Measurements from ENCODE around the gene TCP11.

The TCP11 gene

GRCh38 chr6:35084511-35085203, 56.5 kb downstream of the TCP11 start:
- in situ Hi-C loops (cut with MboI; ENCODE audit: low pct_unique_long_range_greater_than_20kb, low sequenced_read_pairs, unreplicated experiment), result no loop called here
- no peak for TF ChIP-seq CTCF (IDR thresholded peaks at IDR 0.05; ENCODE audit: extremely low read depth, insufficient read depth, missing control alignments)
- peak; percentile 15 for DNase-seq (ENCODE audit: low spot score)

DNA sequence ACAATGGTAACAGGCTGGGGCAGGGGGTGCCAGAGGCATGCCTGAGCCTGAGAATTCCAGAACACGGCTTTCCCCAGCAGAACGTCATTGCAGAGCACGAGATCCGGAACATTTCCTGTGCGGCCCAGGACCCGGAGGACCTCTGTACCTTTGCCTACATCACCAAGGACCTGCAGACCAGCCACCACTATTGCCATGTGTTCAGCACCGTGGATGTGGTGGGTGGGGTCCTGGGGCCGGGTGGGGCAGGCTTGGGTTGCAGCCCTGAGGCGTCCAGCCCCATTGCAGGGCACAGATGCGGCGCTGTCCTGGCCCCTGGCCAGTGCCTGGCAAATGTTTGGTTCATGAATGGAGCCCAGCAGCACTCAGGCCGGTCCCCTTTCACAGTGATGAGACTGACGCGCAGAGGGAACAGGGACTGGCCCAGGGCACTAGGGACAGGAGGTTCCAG, 57.1 kb downstream of the TCP11 start:
- TF ChIP-seq CTCF (IDR thresholded peaks at IDR 0.05; ENCODE audit: extremely low read depth, insufficient read depth, missing control alignments), result no peak
- no peak for DNase-seq (ENCODE audit: low spot score)
- in situ Hi-C loops (cut with MboI; ENCODE audit: low pct_unique_long_range_greater_than_20kb, low sequenced_read_pairs, unreplicated experiment), result no loop called here

DNA sequence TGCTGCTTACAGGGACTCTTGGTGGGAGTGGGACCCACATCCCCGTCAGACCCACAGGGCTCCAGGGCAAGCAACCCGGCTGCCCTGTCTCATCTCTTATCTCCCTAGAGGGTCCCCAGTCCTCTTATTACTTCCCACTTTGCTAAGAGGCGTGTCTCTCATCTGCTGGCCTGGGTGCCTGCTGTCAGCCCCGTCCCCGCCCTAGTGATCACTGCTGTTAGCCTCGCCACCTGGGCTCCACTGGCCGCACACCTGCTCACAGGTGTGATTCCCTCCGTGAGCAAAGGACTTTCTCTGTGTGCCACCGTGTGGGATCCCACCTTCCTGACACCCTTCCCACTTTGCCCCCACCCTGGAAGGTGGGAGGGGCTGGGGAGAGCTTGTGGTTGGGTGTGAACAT, 57.6 kb downstream of the TCP11 start:
- no peak for TF ChIP-seq CTCF (IDR thresholded peaks at IDR 0.05; ENCODE audit: extremely low read depth, insufficient read depth, missing control alignments)
- in situ Hi-C loops (cut with MboI; ENCODE audit: low pct_unique_long_range_greater_than_20kb, low sequenced_read_pairs, unreplicated experiment), result no loop called here
- no peak for DNase-seq (ENCODE audit: low spot score)

DNA sequence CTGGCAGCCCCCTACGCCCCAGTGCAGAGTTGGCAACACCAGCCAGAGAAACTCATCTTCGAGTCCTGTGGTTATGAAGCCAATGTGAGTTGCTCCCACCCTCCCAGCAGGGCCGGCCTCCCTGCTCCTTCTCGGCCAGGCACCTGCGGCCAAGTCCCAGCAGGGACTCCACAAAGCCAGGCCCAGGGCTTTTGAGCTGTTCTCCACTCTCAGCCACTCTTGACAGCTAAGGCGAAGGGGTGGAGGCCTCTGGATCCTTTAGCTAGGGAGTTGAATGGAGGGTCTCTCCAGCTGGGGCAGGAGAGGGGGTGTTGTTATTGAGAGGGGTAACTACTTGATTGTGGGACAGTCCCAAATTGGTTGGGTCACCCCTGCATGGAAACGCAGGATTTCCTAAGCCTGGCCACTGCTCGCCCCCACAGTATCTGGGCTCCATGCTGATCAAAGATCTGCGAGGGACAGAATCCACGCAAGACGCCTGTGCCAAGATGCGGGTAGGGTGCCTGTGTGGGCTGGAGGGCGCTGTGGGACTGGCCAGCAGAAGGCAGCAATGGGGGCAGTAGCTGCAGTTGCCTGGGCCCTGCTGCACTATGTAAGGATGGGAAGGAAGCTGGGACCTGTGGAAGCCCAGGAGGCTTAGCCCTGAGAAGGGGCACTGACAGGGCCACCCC, 58.3 kb downstream of the TCP11 start:
- in situ Hi-C loops (cut with MboI; ENCODE audit: low pct_unique_long_range_greater_than_20kb, low sequenced_read_pairs, unreplicated experiment), result no loop called here
- no peak for TF ChIP-seq CTCF (IDR thresholded peaks at IDR 0.05; ENCODE audit: extremely low read depth, insufficient read depth, missing control alignments)
- no peak for DNase-seq (ENCODE audit: low spot score)

DNA sequence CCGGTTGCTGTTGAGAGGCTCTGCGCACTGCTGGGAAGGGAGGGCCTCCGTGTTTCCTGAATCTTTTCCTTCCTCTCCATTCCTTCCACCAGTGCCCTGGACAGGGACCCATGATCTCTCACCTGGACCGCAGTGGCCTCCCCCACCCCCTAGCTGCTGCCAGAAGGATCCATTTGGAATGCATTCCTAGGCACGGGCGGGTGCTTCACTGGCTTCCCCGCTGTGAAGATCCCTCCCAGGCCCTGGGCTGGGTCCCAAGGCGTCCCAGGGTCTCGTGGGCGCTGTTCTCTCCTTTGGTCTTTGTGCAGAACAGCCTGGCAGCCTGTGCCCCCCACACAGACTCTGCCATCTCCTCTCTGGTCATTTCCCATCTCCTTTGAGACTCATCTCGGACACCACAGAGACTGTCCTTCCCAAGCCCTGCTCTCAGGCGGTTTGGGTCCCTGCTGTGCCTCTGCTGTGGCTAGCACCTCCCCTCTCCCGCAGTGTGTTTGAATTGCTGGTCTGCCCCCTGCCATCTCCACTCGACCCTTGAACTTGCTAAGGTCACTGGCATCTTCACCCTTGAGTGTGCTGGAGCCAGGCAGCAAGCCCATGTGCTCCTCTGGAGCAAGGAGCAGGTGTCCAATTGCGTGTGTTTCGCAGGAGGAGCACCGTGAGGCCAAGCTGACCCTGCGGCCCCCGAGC, 59.0 kb downstream of the TCP11 start:
- in situ Hi-C loops (cut with MboI; ENCODE audit: low pct_unique_long_range_greater_than_20kb, low sequenced_read_pairs, unreplicated experiment), result no loop called here
- no peak for DNase-seq (ENCODE audit: low spot score)
- no peak for TF ChIP-seq CTCF (IDR thresholded peaks at IDR 0.05; ENCODE audit: extremely low read depth, insufficient read depth, missing control alignments)

- in situ Hi-C loops (cut with MboI; ENCODE audit: low pct_unique_long_range_greater_than_20kb, low sequenced_read_pairs, unreplicated experiment), result no loop called here
- no peak for DNase-seq (ENCODE audit: low spot score)
- TF ChIP-seq CTCF (IDR thresholded peaks at IDR 0.05; ENCODE audit: extremely low read depth, insufficient read depth, missing control alignments), result no peak
These were observed 59.7 kb downstream of the TCP11 start for GRCh38 chr6:35081426-35081851.
